NCI-H345 treated with DMSO at 0.1 percent for 48 hours (cell line): ENCODE measurements around the gene TCP11.
"Not testable (repeated sequence)": the region's sequence is repeated elsewhere in the genome, so short reads cannot be mapped to it uniquely, and the experiment has no call there.

Source experiments
- DNase-seq: peaks from one replicate; lab custom pipeline; 2025; ENCODE audit not compliant: unreplicated experiment; lab: John Stamatoyannopoulos, UW

The TCP11 gene

DNA sequence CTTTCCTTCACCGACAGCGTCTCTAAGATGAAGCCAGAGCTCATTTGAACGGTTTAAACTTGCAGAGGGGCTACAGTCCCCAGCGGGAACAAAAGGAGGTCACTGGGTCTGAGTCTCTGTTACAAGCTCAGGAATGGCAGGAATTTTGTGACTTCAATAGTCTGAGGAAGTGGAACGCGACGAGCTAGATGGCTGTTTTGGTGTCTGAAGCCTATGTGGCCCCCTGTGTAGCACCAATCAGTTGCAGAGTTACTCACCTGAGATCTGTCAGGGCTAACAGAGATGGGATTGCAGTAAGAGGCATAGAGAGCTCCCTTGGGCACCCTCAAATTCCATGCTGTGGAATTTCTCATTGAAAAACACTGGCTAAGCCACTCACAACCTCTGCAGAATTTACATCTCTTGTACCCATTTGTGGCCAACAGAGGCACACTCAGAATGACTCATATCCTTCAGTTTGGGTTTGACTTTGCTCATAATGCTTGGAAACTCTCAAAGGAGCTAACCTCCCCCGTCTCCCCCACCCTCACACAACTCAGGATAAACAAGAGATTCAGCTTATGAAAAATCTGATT, 7.1 kb upstream of the TCP11 start:
- no peak for DNase-seq

DNA sequence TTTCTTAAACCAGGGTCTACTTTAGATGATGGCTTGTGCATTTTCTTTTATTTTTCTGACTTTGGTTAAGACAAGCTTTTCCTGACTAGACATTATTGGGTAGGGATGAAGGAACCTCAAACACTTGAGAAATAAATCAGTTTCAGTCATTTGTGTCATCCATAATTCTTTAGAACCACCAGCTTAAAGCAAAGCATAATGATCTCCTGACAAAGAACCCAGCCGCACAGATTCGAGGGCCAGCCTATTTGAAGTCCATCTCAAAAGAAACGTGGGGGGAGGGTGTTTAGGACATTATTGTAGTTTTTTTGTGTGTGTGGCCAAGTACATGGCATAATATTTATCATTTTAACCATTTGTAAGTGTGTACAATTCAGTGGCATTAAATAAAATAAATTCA, 6.3 kb upstream of the TCP11 start:
- DNase-seq = no peak

DNA sequence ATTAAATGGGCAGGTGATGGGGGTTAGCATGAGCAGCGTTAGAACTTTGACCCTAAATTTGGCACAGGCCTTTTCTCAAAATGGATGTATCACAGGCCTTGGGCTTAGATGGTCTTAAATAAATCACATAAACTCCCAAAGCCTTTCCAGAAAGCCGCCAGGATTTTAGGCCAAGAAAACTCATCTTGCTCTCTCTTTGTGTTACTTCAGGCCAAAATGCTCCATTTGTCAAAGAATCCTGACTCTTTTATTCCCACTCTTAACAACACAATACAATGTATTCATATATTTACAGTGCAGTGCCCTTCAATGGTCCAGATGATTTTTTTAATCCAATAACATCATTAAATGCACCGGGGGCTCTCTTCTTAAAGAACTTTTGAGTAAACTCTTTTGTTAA, 5.9 kb upstream of the TCP11 start:
- no peak for DNase-seq

DNA sequence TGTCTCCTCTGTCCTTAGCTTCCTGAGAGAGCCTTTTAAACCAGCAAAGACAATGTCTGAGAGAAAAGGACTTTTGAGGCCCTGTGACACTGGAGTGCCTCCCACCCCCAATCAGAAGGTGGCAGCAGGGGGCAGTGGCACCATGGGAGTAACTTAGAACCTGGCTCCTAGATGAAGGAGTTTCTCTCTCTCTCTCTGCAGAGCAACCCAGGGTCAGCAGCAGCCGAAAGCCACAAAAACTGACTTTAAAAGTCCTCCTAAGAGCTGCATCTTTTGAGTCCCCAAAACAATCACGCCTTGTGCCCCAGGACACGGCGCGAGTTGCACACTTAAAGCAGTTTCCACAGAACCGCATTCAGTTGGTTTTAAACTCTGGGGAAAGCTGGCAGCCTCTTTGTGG, 5.3 kb upstream of the TCP11 start:
- DNase-seq = peak; percentile 14

DNA sequence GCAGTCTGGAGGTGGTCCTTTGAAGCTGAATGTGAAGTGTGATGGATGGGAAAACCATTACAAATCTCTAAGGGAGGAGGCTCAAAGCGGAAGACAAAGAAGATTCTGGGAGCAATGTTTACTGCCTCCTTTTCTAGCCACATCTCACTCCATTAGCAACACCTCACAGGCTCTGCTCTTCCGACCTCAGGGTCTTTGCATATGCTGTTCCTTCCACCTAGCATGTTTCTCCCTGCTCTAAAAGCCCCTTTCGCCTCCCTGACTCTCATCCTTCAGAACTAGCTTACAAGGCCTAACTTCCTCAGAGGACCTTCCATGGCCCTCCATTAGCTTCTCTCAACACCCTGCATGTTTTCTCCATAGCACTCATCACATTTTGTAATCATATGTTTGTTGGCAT, 4.6 kb upstream of the TCP11 start:
- no peak for DNase-seq

DNA sequence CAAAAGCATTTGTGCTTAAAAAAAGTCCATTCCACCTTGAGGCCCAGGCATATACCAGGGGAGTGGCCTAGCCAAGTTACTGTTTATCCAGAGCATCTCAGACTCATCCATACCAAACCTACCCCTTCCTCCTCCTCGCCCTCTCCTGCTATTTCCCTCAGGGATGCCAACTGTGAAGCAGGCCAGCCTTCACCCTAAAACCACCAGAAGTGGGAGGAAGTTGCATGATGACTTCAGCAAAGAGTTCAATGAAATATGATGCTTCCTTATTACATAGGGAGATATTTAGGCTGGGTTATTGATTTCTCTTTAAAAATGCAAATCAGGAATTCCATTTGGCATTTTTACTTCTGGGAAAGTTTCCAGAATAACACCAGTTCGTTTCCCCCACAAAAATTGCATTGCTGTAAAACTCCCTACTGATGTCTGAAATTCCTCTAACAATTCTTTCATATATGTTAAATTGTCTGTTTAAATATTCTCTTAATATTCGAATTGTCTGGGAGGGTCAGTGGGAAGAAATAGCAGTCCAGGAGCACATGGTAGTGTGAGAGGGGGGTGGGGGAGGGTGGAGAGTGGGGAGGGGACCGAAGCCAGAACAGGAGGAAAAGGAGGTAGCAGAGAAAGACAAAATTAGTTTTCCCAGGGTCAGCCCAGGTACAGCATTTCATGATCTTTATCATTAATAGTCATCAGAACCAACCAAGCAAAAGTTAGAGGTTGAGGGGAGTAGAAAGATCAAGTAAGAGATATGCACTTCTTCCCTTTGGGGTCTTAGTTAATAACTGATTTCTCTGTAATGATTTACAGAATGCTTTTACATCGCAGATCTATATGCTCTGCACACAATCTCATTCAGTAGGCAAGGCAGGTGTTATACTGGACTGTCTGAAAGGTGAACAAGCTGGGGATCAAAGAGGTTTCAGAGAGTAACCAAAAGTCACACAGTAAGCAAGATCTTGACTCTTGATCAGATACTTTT, 1.7 kb upstream of the TCP11 start:
- no peak for DNase-seq

DNA sequence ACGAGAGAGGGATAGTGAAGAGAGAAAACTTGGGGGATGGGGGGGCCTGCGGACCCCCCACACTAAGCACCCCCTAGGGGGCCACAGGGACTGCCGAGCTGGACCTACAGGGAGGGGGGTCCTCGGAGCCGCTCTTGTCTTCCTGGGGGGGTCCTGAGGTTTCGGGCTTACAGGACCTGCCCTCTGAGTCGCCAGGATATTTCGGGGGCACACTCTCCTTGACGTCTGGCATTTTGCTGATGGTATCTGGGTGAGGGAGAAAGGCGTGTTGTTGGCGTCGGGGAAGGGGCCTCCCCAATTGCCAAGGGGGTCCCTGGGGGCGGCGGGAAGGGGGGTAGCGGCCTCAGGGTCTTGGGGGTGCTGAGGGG, 516 bp downstream of the TCP11 start:
- no peak for DNase-seq

DNA sequence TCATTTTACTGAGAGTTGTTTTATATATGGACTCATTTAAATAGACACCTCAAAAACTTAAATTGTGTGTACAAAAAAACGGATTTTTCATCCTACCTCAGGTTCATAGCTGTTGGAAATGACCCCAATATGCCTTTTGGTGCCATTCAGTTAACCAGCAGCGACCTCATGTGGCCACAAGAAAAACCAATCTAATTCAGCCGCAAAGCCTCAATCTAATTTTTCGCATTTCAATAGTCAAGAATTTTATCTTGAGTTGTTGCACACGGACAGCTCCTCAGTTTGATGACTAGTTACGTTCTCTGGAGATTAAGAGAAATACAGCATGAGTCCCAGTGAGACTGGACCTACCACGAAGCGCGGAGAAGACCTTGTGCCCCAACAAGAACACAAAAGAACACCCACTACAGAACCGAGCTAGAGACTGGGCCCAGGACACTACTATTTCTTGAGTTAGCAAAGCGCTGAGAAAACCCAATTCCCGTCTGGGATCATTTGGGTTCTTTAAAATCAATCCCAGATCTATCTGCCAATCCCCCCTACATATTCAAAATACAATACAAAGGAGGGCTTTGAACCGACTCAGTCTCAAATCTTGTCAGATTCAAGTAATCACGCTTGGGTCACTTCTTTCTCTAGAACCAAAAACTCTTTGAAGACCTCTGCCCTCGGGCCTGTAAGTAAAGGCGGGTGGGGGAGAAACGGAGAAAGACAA, 1.1 kb downstream of the TCP11 start:
- DNase-seq = peak; percentile 30

DNA sequence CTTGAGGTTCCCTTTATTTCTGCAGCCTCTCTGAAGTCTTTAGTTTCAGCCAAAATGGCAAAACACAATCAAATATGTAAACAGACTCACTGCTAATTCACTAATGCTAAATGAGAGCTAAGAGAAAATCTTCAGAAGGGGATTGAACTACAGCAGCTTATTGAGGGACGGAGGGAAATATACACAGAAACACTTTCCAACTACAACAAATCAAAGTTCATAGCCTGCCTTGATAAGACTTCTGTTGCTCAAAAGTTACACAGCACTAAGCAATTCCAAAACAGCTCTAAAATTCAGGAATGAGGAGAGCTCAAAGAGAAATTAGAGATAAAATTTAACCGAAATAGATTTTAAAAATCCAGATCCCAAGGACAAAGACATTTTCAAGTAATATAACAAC, 1.7 kb downstream of the TCP11 start:
- DNase-seq = no peak

DNA sequence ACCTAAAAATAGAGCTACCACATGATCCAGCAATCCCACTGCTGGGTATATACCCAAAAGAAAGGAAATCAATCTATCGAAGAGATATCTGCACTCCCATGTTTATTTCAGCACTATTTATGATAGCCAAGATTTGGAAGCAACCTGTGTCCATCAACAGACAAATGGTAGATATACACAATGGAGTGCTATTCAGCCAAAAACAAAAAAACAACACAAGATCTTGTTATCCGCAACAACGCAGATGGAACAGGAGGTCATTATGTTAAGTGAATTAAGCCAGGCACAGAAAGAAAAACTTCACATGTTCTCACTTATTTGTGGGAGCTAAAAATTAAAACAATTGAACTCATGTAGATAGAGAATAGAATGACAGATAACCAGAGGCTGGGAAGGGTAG, 2.9 kb downstream of the TCP11 start:
- DNase-seq = not testable (repeated sequence)

DNA sequence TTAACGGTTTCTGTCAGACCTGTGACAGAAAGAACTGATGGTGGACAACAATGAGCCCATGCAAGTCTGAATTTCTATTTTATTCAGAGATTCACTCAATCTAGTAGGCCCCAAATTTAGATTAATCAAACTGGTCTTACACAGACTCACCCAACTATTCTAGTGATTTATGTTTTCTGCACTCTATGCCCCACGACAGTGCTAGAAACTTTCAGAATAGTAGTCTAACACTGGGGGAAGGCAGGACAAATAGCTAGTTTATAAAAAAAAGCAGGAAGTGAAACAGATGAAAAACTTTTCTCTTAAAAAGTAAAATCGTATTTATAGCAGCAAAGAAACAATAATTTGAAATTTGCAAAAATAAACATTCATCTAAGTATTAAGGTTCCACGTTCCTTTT, 5.0 kb downstream of the TCP11 start:
- no peak for DNase-seq

DNA sequence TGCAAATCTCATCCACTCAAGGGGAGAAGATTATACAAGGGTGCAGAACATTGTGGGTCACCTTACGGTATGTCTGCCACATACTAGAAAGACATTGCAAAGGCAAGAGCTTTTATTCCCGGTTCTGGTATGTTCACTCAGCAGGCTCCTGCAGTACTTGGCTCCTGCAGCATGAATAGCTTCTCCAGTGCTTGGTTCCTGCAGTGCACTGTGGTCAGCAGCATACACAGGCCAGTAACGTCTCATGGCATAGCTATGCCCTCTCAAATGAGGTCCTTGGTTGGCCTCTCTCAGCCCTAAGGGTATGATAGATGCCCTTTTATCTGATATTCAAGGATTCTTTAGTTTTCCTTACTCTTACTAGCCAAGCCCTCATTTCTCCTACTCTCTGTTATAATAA, 12.6 kb downstream of the TCP11 start:
- DNase-seq = no peak

DNA sequence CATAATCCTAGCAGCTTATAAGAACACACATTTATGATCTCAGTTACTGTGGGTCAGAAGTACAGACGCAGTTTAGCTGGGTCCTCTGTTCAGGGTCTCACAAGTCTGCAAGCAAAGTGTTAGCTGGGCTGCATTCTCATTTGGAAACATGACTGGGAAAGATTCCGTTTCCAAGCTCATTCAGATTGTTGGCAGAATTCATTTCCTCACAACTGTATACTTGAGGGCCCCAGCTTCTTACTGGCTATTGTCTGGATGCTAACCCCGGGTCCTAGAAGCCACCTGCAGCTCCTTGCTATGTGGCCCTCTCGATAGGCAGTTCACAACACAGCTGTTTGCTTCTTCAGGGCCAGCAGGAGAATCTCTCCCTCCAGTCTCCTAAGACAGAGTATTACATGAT, 13.1 kb downstream of the TCP11 start:
- DNase-seq = no peak

DNA sequence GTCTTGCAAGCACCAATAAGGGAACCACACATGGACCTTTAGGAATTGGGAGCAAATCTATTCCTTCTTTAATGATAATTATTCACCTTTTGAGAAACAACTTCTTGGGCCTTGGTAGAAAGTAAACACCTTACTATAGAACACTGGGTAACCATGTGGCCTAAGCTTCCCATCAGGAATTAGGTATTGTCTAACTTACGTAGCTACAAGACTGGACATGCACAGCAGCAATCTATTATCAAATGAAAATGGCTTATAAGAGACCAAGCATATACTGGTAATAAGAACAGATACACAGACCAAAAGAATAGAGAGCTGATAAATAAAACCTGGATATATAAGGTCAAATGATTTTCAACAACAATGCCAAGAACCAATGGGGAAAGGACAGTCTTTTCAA, 16.8 kb downstream of the TCP11 start:
- no peak for DNase-seq

DNA sequence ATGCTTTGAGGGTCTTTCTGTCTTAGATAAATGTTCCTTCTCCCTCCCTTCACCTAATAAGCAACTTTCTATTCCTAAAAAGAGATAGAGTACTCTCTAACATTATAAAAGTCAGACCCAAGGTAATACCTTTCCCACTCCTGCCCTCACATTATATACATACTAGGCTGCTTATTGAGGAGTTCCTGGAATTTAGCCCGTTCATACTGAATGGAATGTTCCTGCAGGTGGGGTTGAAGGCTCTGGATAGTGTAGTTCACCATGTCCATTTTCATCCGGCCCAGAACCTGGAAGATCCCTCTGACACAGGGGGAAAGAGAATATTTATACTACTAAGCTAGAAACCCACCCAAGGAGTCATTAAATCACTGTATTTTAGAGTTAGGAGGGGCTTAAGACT, 20.4 kb downstream of the TCP11 start:
- DNase-seq = no peak

DNA sequence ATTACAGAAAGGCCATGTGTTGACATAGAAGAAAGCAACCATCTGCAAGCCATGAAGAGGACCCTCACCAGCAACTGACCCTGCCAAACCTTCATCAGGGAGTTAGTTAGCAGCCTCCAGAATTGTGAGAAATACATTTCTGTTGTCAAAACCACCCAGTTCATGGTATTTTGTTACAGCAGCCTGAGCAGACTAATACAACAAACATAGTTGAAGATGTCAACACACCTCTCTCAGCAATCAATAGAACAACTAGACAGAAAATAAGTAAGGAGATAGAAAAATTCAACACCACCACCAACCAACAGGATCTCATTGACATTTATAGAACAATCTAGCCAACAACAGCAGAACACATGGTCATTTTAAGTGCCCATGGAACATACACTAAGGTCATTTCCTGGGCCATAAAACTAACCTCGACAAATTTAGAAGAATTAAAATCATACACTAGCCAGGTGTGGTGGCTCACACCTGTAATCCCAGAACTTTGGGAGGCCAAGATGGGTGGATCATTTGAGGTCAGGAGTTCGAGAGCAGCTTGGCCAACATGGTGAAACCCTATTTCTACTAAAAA, 32.7 kb downstream of the TCP11 start:
- DNase-seq = no peak

DNA sequence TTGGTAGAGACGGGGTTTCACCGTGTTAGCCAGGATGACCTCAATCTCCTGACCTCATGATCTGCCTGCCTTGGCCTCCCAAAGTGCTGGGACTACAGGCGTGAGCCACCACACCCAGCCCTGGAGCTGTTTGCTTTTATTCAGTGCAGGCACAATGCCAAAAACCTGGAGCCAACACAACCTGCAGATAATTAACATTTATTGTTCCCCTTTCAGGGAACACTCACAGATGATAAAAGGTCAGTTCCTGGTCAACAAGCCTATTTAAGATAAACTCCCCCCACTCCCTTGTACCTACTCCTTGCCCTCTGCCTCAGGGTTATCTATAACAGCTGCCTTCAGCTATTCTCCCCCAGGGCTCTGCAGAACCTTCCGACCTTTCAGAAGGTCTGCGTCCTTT, 33.4 kb downstream of the TCP11 start:
- not testable (repeated sequence) for DNase-seq

DNA sequence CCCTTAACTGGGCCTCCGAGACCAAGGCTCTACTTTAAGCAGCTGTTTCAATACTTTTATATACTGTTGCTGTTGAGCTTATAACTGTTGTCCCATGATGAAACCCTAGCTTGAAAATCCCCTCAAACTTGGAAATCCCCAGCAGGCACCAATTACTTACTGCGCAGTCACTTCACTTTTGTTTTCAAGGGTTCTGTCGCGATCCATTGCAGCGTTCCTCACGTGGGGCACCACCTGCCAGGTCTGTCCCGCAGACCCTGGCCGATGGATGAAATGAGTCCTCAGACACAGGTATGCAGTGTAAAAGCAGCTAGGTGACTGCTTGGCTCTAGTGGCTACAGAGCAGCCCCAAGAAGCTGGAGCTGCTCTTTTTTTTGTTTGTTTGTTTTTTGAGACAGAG, 33.9 kb downstream of the TCP11 start:
- not testable (repeated sequence) for DNase-seq

DNA sequence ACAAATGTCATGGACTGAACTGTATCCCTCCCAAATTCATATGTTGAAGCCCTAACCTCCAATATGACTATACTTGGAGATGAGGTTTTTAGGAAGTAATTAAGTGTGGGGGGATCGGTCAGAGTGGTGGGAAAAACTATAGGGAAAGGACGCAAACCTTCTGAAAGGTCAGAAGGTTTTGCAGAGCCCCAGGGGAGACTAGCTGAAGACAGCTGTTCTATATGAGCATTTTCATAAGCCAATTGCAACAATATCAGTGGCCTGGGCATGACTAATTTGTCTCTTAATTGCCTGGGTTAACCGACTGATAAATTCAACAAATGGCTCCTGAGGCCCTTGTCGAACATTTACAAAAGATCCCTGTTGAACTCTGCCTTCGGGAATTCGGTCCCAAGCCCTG, 35.1 kb downstream of the TCP11 start:
- not testable (repeated sequence) for DNase-seq

DNA sequence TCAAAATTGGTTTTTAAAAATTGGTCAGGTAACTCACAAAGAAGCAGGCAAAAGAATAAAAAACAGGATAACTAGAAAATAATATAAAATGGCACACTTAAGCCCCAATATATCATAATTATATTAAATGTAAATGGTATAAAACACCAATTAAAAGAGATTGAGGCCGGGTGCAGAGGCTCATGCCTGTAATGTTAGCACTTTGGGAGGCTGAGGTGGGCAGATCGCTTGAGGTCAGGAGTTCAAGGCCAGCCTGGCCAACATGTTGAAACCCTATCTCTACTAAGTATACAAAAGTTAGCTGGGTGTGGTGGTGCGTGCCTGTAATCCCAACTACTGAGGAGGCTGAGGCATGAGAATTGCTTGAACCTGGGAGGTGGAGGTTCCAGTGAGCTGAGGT, 36.1 kb downstream of the TCP11 start:
- DNase-seq = no peak

DNA sequence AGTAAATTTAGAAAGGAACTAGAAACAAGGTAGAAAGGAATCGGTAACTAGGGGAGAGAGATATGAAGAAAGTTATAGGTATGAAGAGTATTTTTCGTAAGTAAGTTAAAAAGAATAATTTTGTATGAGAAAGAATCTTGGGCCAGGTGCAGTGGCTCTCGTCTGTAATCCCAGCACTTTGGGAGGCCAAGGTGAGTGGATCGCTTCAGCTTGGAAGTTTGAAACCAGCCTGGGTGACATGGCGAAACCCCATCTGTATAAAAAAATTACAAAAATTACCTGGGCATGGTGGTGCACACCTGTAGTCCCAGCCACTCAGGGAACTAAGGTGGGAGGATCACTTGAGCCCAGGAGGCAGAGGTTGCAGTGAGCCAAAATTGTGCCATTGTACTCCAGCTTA, 42.0 kb downstream of the TCP11 start:
- DNase-seq = no peak
